Measurements from ENCODE around the gene DDB1.

DNA sequence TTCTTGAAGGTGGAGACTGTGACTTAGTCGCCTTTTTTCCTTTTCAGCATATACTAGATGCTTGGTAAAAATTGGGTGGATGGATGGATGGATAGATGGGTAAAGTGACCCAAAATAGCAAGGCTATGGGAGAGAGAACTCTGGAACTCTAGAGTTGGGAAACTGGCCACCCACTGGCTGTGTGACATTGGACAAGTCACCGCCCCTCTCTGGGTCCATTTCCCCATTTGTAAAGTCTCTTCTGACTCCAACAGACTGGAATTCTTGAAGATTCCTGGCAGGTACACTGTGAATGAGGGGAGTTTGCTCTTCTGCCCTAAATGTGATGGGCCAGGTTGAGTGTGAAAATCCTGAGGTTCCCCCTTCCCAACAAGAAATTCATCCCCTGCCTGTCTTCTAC is 8.1 kb upstream of the DDB1 start:
- TF ChIP-seq, protein P1, sequence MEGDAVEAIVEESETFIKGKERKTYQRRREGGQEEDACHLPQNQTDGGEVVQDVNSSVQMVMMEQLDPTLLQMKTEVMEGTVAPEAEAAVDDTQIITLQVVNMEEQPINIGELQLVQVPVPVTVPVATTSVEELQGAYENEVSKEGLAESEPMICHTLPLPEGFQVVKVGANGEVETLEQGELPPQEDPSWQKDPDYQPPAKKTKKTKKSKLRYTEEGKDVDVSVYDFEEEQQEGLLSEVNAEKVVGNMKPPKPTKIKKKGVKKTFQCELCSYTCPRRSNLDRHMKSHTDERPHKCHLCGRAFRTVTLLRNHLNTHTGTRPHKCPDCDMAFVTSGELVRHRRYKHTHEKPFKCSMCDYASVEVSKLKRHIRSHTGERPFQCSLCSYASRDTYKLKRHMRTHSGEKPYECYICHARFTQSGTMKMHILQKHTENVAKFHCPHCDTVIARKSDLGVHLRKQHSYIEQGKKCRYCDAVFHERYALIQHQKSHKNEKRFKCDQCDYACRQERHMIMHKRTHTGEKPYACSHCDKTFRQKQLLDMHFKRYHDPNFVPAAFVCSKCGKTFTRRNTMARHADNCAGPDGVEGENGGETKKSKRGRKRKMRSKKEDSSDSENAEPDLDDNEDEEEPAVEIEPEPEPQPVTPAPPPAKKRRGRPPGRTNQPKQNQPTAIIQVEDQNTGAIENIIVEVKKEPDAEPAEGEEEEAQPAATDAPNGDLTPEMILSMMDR (IDR thresholded peaks at IDR 0.05; ENCODE audit: low read length), result no peak
- no peak for TF ChIP-seq EZH2 (IDR thresholded peaks at IDR 0.05; ENCODE audit: borderline replicate concordance, low read length)

All from OCI-LY1 (cell line).